ENCODE data around the gene SVOPL. TPM values are rescaled to one million over a fixed set of nuclear protein-coding genes. Genes with fewer than 3 reads are reported as not detected.

Gene SVOPL
- total and polyA plus RNA-seq, 4 donors = 0.33 TPM; not detected in 3

DNA sequence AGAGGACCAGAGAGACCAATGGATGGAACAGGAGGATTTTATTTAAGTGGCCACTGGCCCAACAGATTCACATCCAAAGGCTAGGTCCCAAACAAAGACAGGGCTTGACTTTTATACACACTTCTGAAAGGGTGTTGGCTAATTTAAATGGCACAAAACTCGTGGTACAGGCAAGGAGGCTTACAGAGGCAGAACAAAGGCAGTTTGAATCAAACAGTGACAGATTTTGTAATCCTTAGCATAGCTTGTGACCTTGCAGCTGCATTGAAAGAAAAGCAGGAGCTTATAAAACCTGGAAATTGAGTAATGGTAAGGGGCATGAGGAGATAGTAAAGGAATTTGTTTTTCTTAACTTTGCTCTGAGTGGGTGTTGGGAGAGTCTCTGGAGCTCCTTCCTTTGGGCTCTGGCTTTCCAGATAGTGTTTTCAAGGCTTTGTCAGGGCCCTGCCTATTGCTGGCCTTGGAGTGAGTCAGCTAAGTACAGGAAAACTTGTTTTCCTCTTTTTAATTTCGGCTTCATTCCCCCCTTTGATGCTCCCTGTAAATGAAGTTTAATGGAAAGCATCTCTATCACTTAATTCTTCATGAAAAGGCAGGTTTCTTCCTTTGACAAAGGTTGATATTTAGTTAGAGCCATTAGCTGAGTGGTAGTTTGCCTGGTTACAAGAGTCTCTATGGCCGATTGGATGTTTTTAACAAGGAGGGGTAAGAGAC lies 144.2 kb downstream of the SVOPL start:
- H3K9me3 ChIP-seq (ENCODE audit: control insufficient read depth in 4 of 4, low read length in 3 of 4) = peaks cover 0 to 10% (median 0%) of the 10 kb centered on the region in 4 donors
- DNase-seq (ENCODE audit: low spot score) = no peak
- H3K27ac ChIP-seq (ENCODE audit: low read depth in 1 of 2, low read length in 2 of 2) = no peak overlapping the region
- WGBS = 90% methylated on average over 3 of the region's 3 CpGs
- H3K4me1 ChIP-seq (ENCODE audit: control insufficient read depth in 4 of 4, insufficient read depth in 4 of 4, low read length in 3 of 4) = peaks cover 0 to 10% (median 4%) of the 10 kb centered on the region in 4 donors
- H3K4me3 ChIP-seq (ENCODE audit: low read depth in 1 of 3, low read length in 3 of 3) = no peak overlapping the region
- TF ChIP-seq YY1 (IDR thresholded peaks at IDR 0.05) (no peak), EGR1 (IDR thresholded peaks at IDR 0.05; ENCODE audit: low read depth in 2 of 2) (no peak), HNF4A (conservative IDR thresholded peaks at IDR 0.05) (no peak), RAD21 (IDR thresholded peaks at IDR 0.05) (no peak), NR2F2 (IDR thresholded peaks at IDR 0.05) (no peak)
- TF ChIP-seq, protein P1, sequence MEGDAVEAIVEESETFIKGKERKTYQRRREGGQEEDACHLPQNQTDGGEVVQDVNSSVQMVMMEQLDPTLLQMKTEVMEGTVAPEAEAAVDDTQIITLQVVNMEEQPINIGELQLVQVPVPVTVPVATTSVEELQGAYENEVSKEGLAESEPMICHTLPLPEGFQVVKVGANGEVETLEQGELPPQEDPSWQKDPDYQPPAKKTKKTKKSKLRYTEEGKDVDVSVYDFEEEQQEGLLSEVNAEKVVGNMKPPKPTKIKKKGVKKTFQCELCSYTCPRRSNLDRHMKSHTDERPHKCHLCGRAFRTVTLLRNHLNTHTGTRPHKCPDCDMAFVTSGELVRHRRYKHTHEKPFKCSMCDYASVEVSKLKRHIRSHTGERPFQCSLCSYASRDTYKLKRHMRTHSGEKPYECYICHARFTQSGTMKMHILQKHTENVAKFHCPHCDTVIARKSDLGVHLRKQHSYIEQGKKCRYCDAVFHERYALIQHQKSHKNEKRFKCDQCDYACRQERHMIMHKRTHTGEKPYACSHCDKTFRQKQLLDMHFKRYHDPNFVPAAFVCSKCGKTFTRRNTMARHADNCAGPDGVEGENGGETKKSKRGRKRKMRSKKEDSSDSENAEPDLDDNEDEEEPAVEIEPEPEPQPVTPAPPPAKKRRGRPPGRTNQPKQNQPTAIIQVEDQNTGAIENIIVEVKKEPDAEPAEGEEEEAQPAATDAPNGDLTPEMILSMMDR (IDR thresholded peaks at IDR 0.05; ENCODE audit: low read depth, low read length, missing input control) = no peak
- TF ChIP-seq, protein P2, sequence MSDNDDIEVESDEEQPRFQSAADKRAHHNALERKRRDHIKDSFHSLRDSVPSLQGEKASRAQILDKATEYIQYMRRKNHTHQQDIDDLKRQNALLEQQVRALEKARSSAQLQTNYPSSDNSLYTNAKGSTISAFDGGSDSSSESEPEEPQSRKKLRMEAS (IDR thresholded peaks at IDR 0.05) = no peak
- H3K36me3 ChIP-seq (ENCODE audit: control insufficient read depth in 4 of 4, insufficient read depth in 3 of 4, low read depth in 1 of 4, low read length in 3 of 4) = peaks cover 5 to 60% (median 55%) of the 10 kb centered on the region in 4 donors
- no peaks in the 10 kb centered on the region for H3K27me3 ChIP-seq (ENCODE audit: control insufficient read depth in 4 of 4, insufficient read depth in 4 of 4, low read length in 3 of 4)
- no peak overlapping the region for H3K9ac ChIP-seq (ENCODE audit: low read depth in 1 of 2, low read length in 2 of 2)

DNA sequence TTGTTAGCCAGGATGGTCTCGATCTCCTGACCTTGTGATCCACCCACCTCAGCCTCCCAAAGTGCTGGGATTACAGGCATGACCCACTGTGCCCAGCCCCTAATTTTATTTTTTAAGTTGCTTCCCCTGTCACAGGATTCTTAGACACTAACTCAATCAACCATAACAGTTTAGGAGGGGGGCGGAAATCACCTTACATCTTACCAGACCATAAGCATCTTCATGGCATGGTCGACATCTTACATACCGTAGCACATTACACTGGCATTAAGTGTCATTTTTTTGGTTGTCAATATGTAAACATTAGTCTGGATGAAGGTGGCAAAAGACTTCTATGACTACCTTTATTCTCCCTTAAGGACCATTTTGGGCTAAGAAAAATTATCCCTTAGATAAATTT lies 145.5 kb downstream of the SVOPL start:
- no peak overlapping the region for H3K27ac ChIP-seq (ENCODE audit: low read depth in 1 of 2, low read length in 2 of 2)

More for the DNA sequence above, 145.5 kb downstream of the SVOPL start:
- no peak overlapping the region for H3K4me3 ChIP-seq (ENCODE audit: low read depth in 1 of 3, low read length in 3 of 3)
- H3K36me3 ChIP-seq (ENCODE audit: control insufficient read depth in 4 of 4, insufficient read depth in 3 of 4, low read depth in 1 of 4, low read length in 3 of 4) = peaks cover 5 to 71% (median 65%) of the 10 kb centered on the region in 4 donors
- no peak for DNase-seq (ENCODE audit: low spot score)
- TF ChIP-seq GABPA (IDR thresholded peaks at IDR 0.05 in 1 of 2, conservative IDR thresholded peaks at IDR 0.05 in 1 of 2) (no peak), NR2F2 (IDR thresholded peaks at IDR 0.05) (no peak), HNF4A (conservative IDR thresholded peaks at IDR 0.05) (no peak), HNF4G (IDR thresholded peaks at IDR 0.05) (no peak), FOXA2 (IDR thresholded peaks at IDR 0.05) (no peak), YY1 (IDR thresholded peaks at IDR 0.05) (no peak), SP1 (IDR thresholded peaks at IDR 0.05) (no peak), TAF1 (conservative IDR thresholded peaks at IDR 0.05) (no peak), JUND (IDR thresholded peaks at IDR 0.05) (no peak), RAD21 (IDR thresholded peaks at IDR 0.05) (no peak), EGR1 (IDR thresholded peaks at IDR 0.05; ENCODE audit: low read depth in 2 of 2) (no peak), FOXA1 (IDR thresholded peaks at IDR 0.05) (no peak)
- TF ChIP-seq, protein P2 (IDR thresholded peaks at IDR 0.05) = no peak
- TF ChIP-seq, protein P3, sequence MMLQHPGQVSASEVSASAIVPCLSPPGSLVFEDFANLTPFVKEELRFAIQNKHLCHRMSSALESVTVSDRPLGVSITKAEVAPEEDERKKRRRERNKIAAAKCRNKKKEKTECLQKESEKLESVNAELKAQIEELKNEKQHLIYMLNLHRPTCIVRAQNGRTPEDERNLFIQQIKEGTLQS (IDR thresholded peaks at IDR 0.05) = no peak
- TF ChIP-seq, protein P4, sequence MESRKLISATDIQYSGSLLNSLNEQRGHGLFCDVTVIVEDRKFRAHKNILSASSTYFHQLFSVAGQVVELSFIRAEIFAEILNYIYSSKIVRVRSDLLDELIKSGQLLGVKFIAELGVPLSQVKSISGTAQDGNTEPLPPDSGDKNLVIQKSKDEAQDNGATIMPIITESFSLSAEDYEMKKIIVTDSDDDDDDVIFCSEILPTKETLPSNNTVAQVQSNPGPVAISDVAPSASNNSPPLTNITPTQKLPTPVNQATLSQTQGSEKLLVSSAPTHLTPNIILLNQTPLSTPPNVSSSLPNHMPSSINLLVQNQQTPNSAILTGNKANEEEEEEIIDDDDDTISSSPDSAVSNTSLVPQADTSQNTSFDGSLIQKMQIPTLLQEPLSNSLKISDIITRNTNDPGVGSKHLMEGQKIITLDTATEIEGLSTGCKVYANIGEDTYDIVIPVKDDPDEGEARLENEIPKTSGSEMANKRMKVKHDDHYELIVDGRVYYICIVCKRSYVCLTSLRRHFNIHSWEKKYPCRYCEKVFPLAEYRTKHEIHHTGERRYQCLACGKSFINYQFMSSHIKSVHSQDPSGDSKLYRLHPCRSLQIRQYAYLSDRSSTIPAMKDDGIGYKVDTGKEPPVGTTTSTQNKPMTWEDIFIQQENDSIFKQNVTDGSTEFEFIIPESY (IDR thresholded peaks at IDR 0.05) = no peak
- TF ChIP-seq, protein P1 (IDR thresholded peaks at IDR 0.05; ENCODE audit: low read depth, low read length, missing input control) = no peak
- TF ChIP-seq, protein P5, sequence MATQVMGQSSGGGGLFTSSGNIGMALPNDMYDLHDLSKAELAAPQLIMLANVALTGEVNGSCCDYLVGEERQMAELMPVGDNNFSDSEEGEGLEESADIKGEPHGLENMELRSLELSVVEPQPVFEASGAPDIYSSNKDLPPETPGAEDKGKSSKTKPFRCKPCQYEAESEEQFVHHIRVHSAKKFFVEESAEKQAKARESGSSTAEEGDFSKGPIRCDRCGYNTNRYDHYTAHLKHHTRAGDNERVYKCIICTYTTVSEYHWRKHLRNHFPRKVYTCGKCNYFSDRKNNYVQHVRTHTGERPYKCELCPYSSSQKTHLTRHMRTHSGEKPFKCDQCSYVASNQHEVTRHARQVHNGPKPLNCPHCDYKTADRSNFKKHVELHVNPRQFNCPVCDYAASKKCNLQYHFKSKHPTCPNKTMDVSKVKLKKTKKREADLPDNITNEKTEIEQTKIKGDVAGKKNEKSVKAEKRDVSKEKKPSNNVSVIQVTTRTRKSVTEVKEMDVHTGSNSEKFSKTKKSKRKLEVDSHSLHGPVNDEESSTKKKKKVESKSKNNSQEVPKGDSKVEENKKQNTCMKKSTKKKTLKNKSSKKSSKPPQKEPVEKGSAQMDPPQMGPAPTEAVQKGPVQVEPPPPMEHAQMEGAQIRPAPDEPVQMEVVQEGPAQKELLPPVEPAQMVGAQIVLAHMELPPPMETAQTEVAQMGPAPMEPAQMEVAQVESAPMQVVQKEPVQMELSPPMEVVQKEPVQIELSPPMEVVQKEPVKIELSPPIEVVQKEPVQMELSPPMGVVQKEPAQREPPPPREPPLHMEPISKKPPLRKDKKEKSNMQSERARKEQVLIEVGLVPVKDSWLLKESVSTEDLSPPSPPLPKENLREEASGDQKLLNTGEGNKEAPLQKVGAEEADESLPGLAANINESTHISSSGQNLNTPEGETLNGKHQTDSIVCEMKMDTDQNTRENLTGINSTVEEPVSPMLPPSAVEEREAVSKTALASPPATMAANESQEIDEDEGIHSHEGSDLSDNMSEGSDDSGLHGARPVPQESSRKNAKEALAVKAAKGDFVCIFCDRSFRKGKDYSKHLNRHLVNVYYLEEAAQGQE (IDR thresholded peaks at IDR 0.05) = no peak
- no peaks in the 10 kb centered on the region for H3K27me3 ChIP-seq (ENCODE audit: control insufficient read depth in 4 of 4, insufficient read depth in 4 of 4, low read length in 3 of 4)
- H3K9me3 ChIP-seq (ENCODE audit: control insufficient read depth in 4 of 4, low read length in 3 of 4) = peaks cover 0 to 10% (median 0%) of the 10 kb centered on the region in 4 donors
- WGBS = 96% methylated on average over 4 of the region's 4 CpGs
- H3K9ac ChIP-seq (ENCODE audit: low read depth in 1 of 2, low read length in 2 of 2) = no peak overlapping the region
- H3K4me1 ChIP-seq (ENCODE audit: control insufficient read depth in 4 of 4, insufficient read depth in 4 of 4, low read length in 3 of 4) = peaks cover 0 to 10% (median 4%) of the 10 kb centered on the region in 4 donors

All from liver (tissue), 9 donors.